PC-9 (cell line): ENCODE data around the gene TOP1. TPM values are rescaled to one million over a fixed set of nuclear protein-coding genes. Genes with fewer than 3 reads are reported as not detected.

ENCODE experiments used
- BruUV-seq: library from RNA; stranded (reverse); fragments of 400-500 nt; replicated peaks from 2 replicates; lab custom pipeline; 2021; lab: Mats Ljungman, UMichigan
- CTCF ChIA-PET: fragments of 300-600 bp; sonication (Branson Sonifier 250); formaldehyde crosslinking; loops from one replicate; lab custom pipeline; 2022; ENCODE audit warnings: antibody characterized with exemption; lab: Charles Lee
- POLR2A ChIA-PET: fragments of 300-600 bp; sonication (Branson Sonifier 250); formaldehyde crosslinking; loops from one replicate; lab custom pipeline; 2022; ENCODE audit warnings: antibody characterized with exemption; ENCODE audit not compliant: unreplicated experiment; lab: Charles Lee
- DNase-seq, 2 experiments: peaks; one replicate each; pipeline versions ENCODE4 v3.0.0 to v3.0.0-alpha.2; 2015 to 2022; ENCODE audit warnings: mixed read lengths in 1 of 2
- H2AFZ ChIP-seq: fragments of 200-600 bp; sonication (generic); 2 replicates; pipeline ENCODE4 v1.8.1; 2017; ENCODE audit warnings: antibody characterized with exemption
- H3F3A ChIP-seq: fragments of 200-600 bp; sonication (generic); 2 replicates; pipeline ENCODE4 v1.8.1; 2017; ENCODE audit warnings: antibody characterized with exemption, mild to moderate bottlenecking, low read depth; ENCODE audit not compliant: insufficient read depth
- H3K27ac ChIP-seq: fragments of 200-600 bp; sonication (generic); 2 replicates; pipeline ENCODE4 v1.6.1; 2016; ENCODE audit warnings: mixed run types
- H3K27me3 ChIP-seq: fragments of 200-600 bp; sonication (generic); 2 replicates; pipeline ENCODE4 v1.6.1; 2016; ENCODE audit warnings: low read depth, mixed run types; ENCODE audit not compliant: insufficient read depth
- H3K36me3 ChIP-seq: fragments of 200-600 bp; sonication (generic); 2 replicates; pipeline ENCODE4 v1.6.1; 2016; ENCODE audit warnings: low read depth, mixed run types
- H3K4me1 ChIP-seq: fragments of 200-600 bp; sonication (generic); replicated peaks from 2 replicates; pipeline ENCODE4 v1.6.1; 2016; ENCODE audit warnings: mixed run types; ENCODE audit not compliant: insufficient read depth
- H3K4me2 ChIP-seq: fragments of 200-600 bp; sonication (generic); 2 replicates; pipeline ENCODE4 v1.6.1; 2017; ENCODE audit warnings: mixed run types
- H3K4me3 ChIP-seq: fragments of 200-600 bp; sonication (generic); 2 replicates; pipeline ENCODE4 v1.6.1; 2016; ENCODE audit warnings: mixed run types
- H3K79me2 ChIP-seq: fragments of 200-600 bp; sonication (generic); 2 replicates; pipeline ENCODE4 v1.6.1; 2017; ENCODE audit warnings: low read depth, mixed run types
- H3K9me2 ChIP-seq: fragments of 200-600 bp; sonication (generic); 2 replicates; pipeline ENCODE4 v1.8.1; 2017; ENCODE audit warnings: mild to moderate bottlenecking; ENCODE audit not compliant: insufficient read depth
- H3K9me3 ChIP-seq: fragments of 200-600 bp; sonication (generic); 2 replicates; pipeline ENCODE4 v1.8.1; 2016; ENCODE audit warnings: low read depth; ENCODE audit not compliant: insufficient read depth
- H4K20me1 ChIP-seq: fragments of 200-600 bp; sonication (generic); 2 replicates; pipeline ENCODE4 v1.8.1; 2017; ENCODE audit not compliant: insufficient read depth
- EZH2 ChIP-seq: fragments of 200-600 bp; sonication (generic); IDR thresholded peaks from 2 replicates; pipeline ENCODE4 v1.8.0; 2017; ENCODE audit warnings: antibody characterized with exemption, low read depth
- intact Hi-C: fragments of 100-400 bp; cut with micrococcal nuclease; formaldehyde crosslinking; loops from one replicate; pipeline ENCODE4 v1.10.0; 2022; ENCODE audit not compliant: unreplicated experiment
- total RNA-seq: library from RNA; stranded (reverse); gene quantifications from 2 replicates; pipeline ENCODE4 v1.2.3, GENCODE V29; 2021
- TF ChIP-seq, protein P1 (sequence below): fragments of 200-600 bp; sonication (generic); conservative IDR thresholded peaks from 2 replicates; pipeline ENCODE4 v1.6.1; 2017; ENCODE audit warnings: mixed run types, antibody characterized with exemption, mild to moderate bottlenecking, moderate library complexity

Gene TOP1
- total RNA-seq, 1 experiment from 2014 or later, result 55.8 TPM

- no TSS peak for BruUV-seq
- DNase-seq, result no peak
- Histone ChIP-seq H3K27ac (no peak overlapping the region), H3K9me3 (no peaks in the 10 kb centered on the region), H3K4me3 (no peak overlapping the region), H3K4me1 (peaks cover 7% of the 10 kb centered on the region; the same call in 1 of the 2 replicates), H2AFZ (no peak overlapping the region), H4K20me1 (0 out of 2 replicates have a peak, but pooled peaks cover 6% of the 10 kb centered on the region), H3K4me2 (no peak overlapping the region), H3K79me2 (peaks cover 30% of the 10 kb centered on the region), H3K9me2 (no peaks in the 10 kb centered on the region), H3K27me3 (no peaks in the 10 kb centered on the region), H3F3A (peaks cover 8% of the 10 kb centered on the region; the same call in 1 of the 2 replicates), H3K36me3 (no peaks in the 10 kb centered on the region)
- intact Hi-C loops, result no loop called here
- no peak for TF ChIP-seq EZH2
- TF ChIP-seq, protein P1, sequence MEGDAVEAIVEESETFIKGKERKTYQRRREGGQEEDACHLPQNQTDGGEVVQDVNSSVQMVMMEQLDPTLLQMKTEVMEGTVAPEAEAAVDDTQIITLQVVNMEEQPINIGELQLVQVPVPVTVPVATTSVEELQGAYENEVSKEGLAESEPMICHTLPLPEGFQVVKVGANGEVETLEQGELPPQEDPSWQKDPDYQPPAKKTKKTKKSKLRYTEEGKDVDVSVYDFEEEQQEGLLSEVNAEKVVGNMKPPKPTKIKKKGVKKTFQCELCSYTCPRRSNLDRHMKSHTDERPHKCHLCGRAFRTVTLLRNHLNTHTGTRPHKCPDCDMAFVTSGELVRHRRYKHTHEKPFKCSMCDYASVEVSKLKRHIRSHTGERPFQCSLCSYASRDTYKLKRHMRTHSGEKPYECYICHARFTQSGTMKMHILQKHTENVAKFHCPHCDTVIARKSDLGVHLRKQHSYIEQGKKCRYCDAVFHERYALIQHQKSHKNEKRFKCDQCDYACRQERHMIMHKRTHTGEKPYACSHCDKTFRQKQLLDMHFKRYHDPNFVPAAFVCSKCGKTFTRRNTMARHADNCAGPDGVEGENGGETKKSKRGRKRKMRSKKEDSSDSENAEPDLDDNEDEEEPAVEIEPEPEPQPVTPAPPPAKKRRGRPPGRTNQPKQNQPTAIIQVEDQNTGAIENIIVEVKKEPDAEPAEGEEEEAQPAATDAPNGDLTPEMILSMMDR, result no peak
- ChIA-PET CTCF (no interaction called here), POLR2A (no interaction called here)
Observed at GRCh38 chr20:41145821-41146620, 117.4 kb downstream of the TOP1 start.

- H3K27ac ChIP-seq, result no peak overlapping the region
Observed at GRCh38 chr20:41147767-41148191, 119.2 kb downstream of the TOP1 start.

GRCh38 chr20:41148942-41149341, 120.3 kb downstream of the TOP1 start:
- CTCF ChIA-PET, result no interaction called here

More at GRCh38 chr20:41147767-41148191, 119.2 kb downstream of the TOP1 start:
- no TSS peak for BruUV-seq
- no peaks in the 10 kb centered on the region for H3K9me2 ChIP-seq
- CTCF ChIA-PET, result no interaction called here
- POLR2A ChIA-PET, result interaction anchor here (0.6 kb wide), 1 partner anchor 278 kb away, joined by 16 read pairs; no protein-coding TSS in a partner anchor
- no peak for TF ChIP-seq EZH2
- TF ChIP-seq, protein P1, result no peak
- no peak overlapping the region for H3K4me3 ChIP-seq
- no peak overlapping the region for H2AFZ ChIP-seq
- no peaks in the 10 kb centered on the region for H3K36me3 ChIP-seq
- intact Hi-C loops, result no loop called here
- H3K9me3 ChIP-seq, result no peaks in the 10 kb centered on the region
- peaks cover 26% of the 10 kb centered on the region for H3K79me2 ChIP-seq
- peaks cover 8% of the 10 kb centered on the region; the same call in 1 of the 2 replicates for H3F3A ChIP-seq
- peaks cover 7% of the 10 kb centered on the region; the same call in 1 of the 2 replicates for H3K4me1 ChIP-seq
- H3K4me2 ChIP-seq, result no peak overlapping the region
- no peaks in the 10 kb centered on the region for H3K27me3 ChIP-seq
- H4K20me1 ChIP-seq, result no peaks in the 10 kb centered on the region
- no peak for DNase-seq

More at GRCh38 chr20:41148942-41149341, 120.3 kb downstream of the TOP1 start:
- no peaks in the 10 kb centered on the region for H3K27me3 ChIP-seq
- POLR2A ChIA-PET, result no interaction called here
- no peak for DNase-seq
- no peak overlapping the region for H3K4me3 ChIP-seq
- peaks cover 8% of the 10 kb centered on the region; the same call in 1 of the 2 replicates for H3F3A ChIP-seq
- H2AFZ ChIP-seq, result no peak overlapping the region
- peaks cover 26% of the 10 kb centered on the region for H3K79me2 ChIP-seq
- H3K27ac ChIP-seq, result no peak overlapping the region
- BruUV-seq, result no TSS peak
- intact Hi-C loops, result no loop called here
- no peaks in the 10 kb centered on the region for H3K36me3 ChIP-seq
- TF ChIP-seq EZH2, result no peak
- TF ChIP-seq, protein P1, result no peak
- H3K9me2 ChIP-seq, result no peaks in the 10 kb centered on the region
- H3K9me3 ChIP-seq, result no peaks in the 10 kb centered on the region
- peaks cover 7% of the 10 kb centered on the region; the same call in 1 of the 2 replicates for H3K4me1 ChIP-seq
- no peaks in the 10 kb centered on the region; the same call in 1 of the 2 replicates for H4K20me1 ChIP-seq
- H3K4me2 ChIP-seq, result no peak overlapping the region
